ENCODE data around the gene ATXN2L. TPM values are rescaled to one million over a fixed set of nuclear protein-coding genes. Genes with fewer than 3 reads are reported as not detected.
A peak's percentile ranks its signal among the peaks of the same experiment; 100 is the strongest.

Gene ATXN2L
- total RNA-seq, 1 experiment from 2014 or later, result 270 TPM

GRCh38 chr16:28877655-28878000 lies 54.8 kb downstream of the ATXN2L start:
- DNase-seq (ENCODE audit: low read depth, low spot score), result no peak
- ATAC-seq, result no peak
- intact Hi-C loops (cut with micrococcal nuclease; ENCODE audit: unreplicated experiment) (loop anchor here (10.0 kb wide), 1 partner anchor 67 kb away; no protein-coding TSS in a partner anchor), in situ Hi-C loops (cut with HindIII; ENCODE audit: low pct_unique_long_range_greater_than_20kb, low sequenced_read_pairs) (no loop called here)
- Histone ChIP-seq H3K27ac (ENCODE audit: low read length) (no peak overlapping the region), H3K27me3 (ENCODE audit: control insufficient read depth, insufficient read depth, low read length) (no peaks in the 10 kb centered on the region), H3K4me1 (ENCODE audit: control insufficient read depth, insufficient read depth, low read length) (peaks cover 31% of the 10 kb centered on the region), H3K4me3 (ENCODE audit: low read depth in 2 of 2, low read length in 2 of 2) (no peak overlapping the region), H3K36me3 (ENCODE audit: control insufficient read depth, insufficient read depth, low read length) (no peaks in the 10 kb centered on the region; the same call in 1 of the 2 replicates), H3K9me3 (ENCODE audit: control insufficient read depth, insufficient read depth, low read depth, low read length) (no peaks in the 10 kb centered on the region)
- no peak for TF ChIP-seq REST (IDR thresholded peaks at IDR 0.05; ENCODE audit: insufficient read depth in 1 of 2, low read depth in 2 of 2, low read length in 1 of 2)
- TF ChIP-seq TCF7L2 (IDR thresholded peaks at IDR 0.05; ENCODE audit: low read depth, low read length), result no peak
- no peak for TF ChIP-seq POLR2AphosphoS5 (IDR thresholded peaks at IDR 0.05; ENCODE audit: low read depth, low read length)
- TF ChIP-seq CTCF (IDR thresholded peaks at IDR 0.05), result no peak
- TF ChIP-seq SIN3A (IDR thresholded peaks at IDR 0.05; ENCODE audit: borderline replicate concordance, insufficient read depth, low read depth, low read length), result no peak
- ChIA-PET CTCF (no interaction called here), POLR2A (no interaction called here)
- no TSS peak for BruUV-seq (replicated peaks)

DNA sequence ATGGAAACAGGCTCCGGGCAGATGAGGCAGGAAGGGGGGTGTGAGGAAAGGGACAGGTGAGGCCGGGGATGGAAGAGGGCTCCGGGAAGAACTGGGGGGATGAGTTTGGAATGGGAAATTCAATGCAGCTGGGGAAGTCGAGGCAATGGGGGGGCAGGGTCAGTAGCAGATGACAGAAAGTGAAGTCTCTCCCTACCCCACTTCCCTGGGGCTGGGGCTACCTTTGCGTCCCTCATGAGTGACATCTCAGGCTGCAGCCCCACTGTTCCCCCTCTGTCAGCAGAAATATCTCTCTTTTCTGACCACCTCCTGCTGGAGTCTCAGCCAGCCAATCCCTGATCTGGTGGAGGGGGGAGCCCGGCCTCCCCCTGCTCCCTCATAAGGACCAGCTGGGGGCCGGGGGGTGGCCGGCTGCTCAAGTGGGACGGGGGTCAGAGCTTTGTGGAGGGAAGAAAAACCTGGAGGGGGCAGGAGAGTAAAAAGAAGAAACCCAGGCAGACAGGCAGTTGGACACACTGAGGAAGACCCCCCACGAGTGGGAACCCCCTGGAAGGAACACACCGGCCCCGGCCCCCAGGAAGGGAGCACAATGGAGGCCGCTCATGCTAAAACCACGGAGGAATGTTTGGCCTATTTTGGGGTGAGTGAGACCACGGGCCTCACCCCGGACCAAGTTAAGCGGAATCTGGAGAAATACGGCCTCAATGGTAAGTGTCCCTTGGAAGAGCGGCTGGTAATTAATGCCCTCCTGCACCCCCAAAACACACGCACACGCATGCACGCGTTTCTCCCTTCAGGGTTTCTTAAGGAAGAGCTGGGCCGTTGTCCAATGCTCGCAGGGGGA lies 55.5 kb downstream of the ATXN2L start, which contains the start of gene ATP2A1:
TSS of gene ATP2A1 (plus strand) at position 406 of the 844 bp plus-strand sequence. CDS start at position 590, 184 bp downstream.
- peak within 1 kb of the TSS; percentile 77 for H3K27ac ChIP-seq (ENCODE audit: low read length)
- ATAC-seq, result no peak
- no peaks in the 10 kb centered on the region for H3K27me3 ChIP-seq (ENCODE audit: control insufficient read depth, insufficient read depth, low read length)
- H3K36me3 ChIP-seq (ENCODE audit: control insufficient read depth, insufficient read depth, low read length), result no peaks in the 10 kb centered on the region; the same call in 1 of the 2 replicates
- ChIA-PET CTCF (no interaction called here), POLR2A (no interaction called here)
- peaks cover 31% of the 10 kb centered on the region for H3K4me1 ChIP-seq (ENCODE audit: control insufficient read depth, insufficient read depth, low read length)
- H3K4me3 ChIP-seq (ENCODE audit: low read depth in 2 of 2, low read length in 2 of 2), result peak within 1 kb of the TSS; percentile 70 to 76
- BruUV-seq (replicated peaks), result no TSS peak
- no peak for TF ChIP-seq CTCF (IDR thresholded peaks at IDR 0.05)
- DNase-seq (ENCODE audit: low read depth, low spot score), result no peak
- intact Hi-C loops (cut with micrococcal nuclease; ENCODE audit: unreplicated experiment) (loop anchor here (10.0 kb wide), 1 partner anchor 66 kb away; no protein-coding TSS in a partner anchor), in situ Hi-C loops (cut with HindIII; ENCODE audit: low pct_unique_long_range_greater_than_20kb, low sequenced_read_pairs) (no loop called here)
- H3K9me3 ChIP-seq (ENCODE audit: control insufficient read depth, insufficient read depth, low read depth, low read length), result no peaks in the 10 kb centered on the region

Measured in Panc1 (cell line).